Coronary artery (tissue), 2 donors: Measurements from ENCODE around the gene EMILIN2.
"Not testable (repeated sequence)": the region's sequence is repeated elsewhere in the genome, so short reads cannot be mapped to it uniquely, and the experiment has no call there.

Source experiments
- DNase-seq: peaks from one replicate; pipeline ENCODE4 v3.0.0-alpha.2; 2017; ENCODE audit warnings: low spot score
- H3K27ac ChIP-seq, 2 donors: fragments of 200-600 bp; sonication (generic); one replicate each; pipeline ENCODE4 v1.5.1; 2016 to 2019
- H3K4me3 ChIP-seq: fragments of 200-600 bp; sonication (generic); 2 replicates; pipeline ENCODE4 v1.5.1; 2016; ENCODE audit warnings: mild to moderate bottlenecking, moderate library complexity
- TF ChIP-seq, protein P1 (sequence below): fragments of 200-600 bp; sonication (generic); IDR thresholded peaks from one replicate; pipeline ENCODE4 v1.5.1; 2019; ENCODE audit warnings: antibody characterized with exemption

EMILIN2 gene

DNA sequence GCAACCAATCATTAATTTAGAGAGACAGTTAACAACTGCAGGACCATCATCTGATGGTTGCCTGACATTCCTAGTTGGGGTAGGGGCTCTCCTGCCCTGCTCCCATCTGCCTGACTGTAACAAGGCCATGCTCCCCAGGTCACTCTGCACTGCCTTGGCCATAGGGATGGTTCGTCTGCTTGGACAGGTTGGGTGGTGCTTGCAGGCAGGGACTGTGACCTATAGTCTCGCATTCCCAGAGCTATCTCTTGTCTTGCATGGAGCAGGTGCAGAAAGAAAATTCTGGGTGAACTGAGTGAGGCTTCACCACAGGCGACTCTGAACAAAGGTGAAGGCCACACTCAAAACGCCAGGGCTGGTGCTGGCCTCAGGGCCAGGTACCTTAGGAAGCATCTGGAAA is 64.7 kb downstream of the EMILIN2 start:
- peak; percentile 60 for DNase-seq
- TF ChIP-seq, protein P1, sequence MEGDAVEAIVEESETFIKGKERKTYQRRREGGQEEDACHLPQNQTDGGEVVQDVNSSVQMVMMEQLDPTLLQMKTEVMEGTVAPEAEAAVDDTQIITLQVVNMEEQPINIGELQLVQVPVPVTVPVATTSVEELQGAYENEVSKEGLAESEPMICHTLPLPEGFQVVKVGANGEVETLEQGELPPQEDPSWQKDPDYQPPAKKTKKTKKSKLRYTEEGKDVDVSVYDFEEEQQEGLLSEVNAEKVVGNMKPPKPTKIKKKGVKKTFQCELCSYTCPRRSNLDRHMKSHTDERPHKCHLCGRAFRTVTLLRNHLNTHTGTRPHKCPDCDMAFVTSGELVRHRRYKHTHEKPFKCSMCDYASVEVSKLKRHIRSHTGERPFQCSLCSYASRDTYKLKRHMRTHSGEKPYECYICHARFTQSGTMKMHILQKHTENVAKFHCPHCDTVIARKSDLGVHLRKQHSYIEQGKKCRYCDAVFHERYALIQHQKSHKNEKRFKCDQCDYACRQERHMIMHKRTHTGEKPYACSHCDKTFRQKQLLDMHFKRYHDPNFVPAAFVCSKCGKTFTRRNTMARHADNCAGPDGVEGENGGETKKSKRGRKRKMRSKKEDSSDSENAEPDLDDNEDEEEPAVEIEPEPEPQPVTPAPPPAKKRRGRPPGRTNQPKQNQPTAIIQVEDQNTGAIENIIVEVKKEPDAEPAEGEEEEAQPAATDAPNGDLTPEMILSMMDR: no peak
- Histone ChIP-seq H3K27ac (no peak overlapping the region), H3K4me3 (no peak overlapping the region)

DNA sequence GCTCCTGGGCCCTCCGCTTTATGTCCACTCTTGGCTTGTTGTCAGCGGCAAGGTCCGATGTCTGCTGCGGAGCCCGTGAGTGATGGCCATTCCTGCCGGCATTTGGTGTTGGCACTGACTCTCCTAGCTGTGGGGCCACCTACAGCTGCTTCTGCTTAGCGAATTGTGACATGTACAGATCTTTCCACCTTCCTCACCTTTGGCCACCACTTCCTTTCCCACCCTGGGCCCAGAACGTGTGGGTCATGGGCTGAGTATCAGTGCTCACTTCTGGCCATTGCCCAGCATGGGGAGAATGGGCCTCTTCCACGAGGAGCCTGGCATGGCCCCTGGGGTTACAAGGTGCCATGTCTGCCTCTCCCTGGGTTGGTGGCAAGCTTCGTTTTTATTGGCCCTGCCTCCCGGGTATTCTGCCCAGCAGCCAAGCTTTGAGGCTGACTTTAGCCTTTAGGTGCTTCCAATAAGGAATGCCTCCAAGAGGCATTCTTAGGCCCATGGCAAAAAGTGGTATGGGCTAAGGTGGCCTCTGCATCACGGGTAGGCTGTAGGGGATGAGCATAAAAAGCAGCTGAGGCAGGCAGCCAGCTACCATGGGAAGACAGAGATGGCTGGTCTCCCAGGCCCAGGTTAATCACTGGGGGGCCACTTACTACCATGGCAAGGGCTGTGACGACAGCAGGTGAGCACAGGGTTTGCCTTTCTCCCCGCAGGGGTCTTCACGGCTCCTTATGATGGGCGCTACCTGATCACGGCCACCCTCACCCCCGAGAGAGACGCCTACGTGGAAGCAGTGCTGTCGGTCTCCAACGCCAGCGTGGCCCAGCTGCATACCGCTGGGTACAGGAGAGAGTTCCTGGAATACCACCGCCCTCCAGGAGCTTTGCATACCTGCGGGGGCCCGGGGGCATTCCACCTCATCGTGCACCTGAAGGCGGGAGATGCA is 65.8 kb downstream of the EMILIN2 start:
- TF ChIP-seq, protein P1: no peak
- no peak overlapping the region for H3K4me3 ChIP-seq
- H3K27ac ChIP-seq: no peak overlapping the region
- peak; percentile 55 for DNase-seq

DNA sequence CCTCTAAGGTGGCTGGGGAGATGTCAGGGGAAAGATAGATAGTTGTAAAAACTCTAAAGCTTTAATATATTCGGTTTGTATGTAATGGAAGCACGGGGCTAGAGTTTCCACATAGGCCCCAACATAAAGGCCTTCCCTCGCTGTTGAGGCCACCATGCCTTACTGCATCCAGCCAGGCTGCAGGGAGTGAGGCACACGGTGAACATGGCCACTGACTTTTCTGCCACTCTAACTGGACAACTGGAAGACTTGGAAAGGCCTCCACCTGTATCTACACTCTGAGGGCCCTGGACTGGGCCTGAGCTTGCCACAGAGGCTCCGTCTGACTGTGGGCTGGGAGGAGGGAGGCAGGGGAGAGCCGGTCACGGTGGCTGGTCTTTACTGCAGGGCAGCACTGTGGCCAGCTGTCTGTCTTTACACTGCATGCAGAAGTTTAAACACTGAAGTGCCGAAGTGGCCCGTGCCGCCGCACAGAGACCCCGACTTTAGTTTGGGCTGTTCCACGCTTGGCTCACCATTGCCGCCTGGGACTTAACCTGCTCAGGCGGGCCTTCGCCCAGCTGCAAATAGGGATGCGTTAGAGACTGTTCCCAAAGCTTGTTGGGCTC is 66.7 kb downstream of the EMILIN2 start:
- H3K4me3 ChIP-seq: no peak overlapping the region
- H3K27ac ChIP-seq: no peak overlapping the region
- TF ChIP-seq, protein P1: no peak
- peak; percentile 69 for DNase-seq

DNA sequence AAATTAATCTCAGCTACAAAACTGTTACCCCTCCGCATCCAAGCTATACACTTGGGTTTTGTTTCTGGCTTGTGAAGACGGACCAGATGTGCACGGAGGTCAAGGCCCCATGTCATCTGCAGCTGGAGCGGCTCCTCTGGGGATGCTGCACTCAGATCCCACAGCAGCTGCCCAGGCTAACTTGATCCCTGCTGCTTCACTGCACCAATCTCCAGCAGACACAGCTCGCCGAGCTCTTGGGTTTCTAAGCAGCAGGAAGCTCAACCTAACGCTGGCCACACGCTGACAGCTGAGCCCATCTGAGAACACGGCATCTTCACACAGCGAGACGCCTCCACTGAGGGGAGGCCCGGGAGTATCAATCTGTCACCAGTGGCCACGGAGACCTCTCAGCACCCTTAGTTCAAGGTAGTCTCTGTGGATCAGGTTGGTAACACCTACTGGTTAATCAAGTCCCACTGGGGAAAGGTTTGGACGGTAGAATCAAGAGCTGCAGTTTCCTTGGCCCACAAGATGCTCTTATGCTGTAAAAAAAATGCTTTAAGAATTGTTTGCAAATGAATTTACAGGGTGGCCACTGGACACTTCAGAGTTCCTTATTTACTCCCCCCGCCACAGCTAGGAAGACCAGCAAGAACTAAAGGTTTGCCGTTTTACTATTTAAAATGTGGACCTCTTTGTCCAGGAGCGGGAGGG is 67.5 kb downstream of the EMILIN2 start:
- H3K4me3 ChIP-seq: no peak overlapping the region
- peak; percentile 69 for DNase-seq
- H3K27ac ChIP-seq: no peak overlapping the region
- TF ChIP-seq, protein P1: no peak

DNA sequence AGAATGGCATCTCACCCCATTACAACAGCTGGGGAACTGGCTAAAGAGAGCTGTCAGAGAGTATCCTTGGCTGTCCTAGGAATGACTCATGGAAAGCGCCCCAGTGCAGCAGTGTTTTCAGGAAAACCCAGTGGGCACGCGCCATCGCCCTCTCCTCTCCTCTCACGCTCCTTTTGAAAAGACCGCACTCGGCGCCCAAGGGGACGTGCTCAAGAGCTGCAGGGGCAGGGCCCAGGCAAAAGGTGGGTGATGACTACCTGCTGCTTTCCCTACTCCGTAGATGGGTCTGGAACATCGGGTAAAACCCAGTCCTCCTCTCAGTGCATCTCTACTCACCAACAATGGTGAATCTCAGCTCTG is 68.1 kb downstream of the EMILIN2 start:
- TF ChIP-seq, protein P1: no peak
- no peak overlapping the region for H3K27ac ChIP-seq
- no peak overlapping the region for H3K4me3 ChIP-seq
- peak; percentile 65 for DNase-seq

DNA sequence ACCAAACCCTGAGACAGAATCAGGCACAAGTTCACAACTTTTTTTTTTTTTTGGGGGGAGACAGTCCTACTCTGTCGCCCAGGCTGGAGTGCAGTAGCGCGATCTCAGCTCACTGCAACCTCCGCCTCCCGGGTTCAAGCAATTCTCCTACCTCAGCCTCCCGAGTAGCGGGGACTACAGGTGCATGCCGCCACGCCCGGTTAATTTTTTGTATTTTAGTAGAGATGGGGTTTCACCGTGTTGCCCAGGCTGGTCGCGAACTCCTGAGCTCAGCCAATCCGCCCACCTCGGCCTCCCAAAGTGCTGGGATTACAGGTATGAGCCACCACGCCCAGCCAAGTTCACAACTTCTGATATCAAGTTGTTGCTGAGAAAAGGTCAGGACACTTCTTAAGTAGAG is 68.7 kb downstream of the EMILIN2 start:
- DNase-seq, H3K4me3 ChIP-seq, H3K27ac ChIP-seq: not testable (repeated sequence)

DNA sequence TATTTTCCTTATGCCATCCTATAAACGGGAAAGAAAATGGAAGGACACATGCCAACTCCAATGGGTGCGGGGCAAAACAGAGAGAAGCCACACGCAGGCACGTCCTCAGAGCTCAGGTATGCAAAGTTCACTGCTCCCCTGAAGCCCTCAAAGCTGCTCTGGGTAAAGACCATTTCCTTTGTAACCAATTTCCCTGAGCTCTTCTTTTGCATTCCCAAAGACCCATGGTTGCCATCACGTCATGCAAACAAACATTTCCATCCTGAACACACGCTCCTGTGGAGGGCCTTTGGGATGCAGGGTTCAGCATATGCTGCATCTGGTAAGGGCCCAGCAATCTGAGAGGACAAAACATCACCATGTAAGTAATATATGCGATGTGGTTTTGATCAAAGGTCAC is 69.4 kb downstream of the EMILIN2 start:
- TF ChIP-seq, protein P1: no peak
- Histone ChIP-seq H3K4me3 (no peak overlapping the region), H3K27ac (no peak overlapping the region)
- DNase-seq: peak; percentile 31
